Effector memory CD4-positive, alpha-beta T cell (primary cell): ENCODE measurements around the gene PALLD.
"Not testable (repeated sequence)": the region's sequence is repeated elsewhere in the genome, so short reads cannot be mapped to it uniquely, and the experiment has no call there.

Experiments used
- DNase-seq, 3 donors: peaks; one replicate each; pipeline ENCODE4 v3.0.0-alpha.2; 2020
- H3K27ac ChIP-seq: 2 replicates; pipeline ENCODE4 v1.7.0; 2013; ENCODE audit warnings: mild to moderate bottlenecking, low read length, moderate library complexity; ENCODE audit not compliant: insufficient read depth, poor library complexity, severe bottlenecking
- H3K27me3 ChIP-seq: replicated peaks from 2 replicates; pipeline ENCODE4 v1.7.0; 2013; ENCODE audit warnings: mild to moderate bottlenecking, low read length; ENCODE audit not compliant: insufficient read depth, control insufficient read depth, poor library complexity, severe bottlenecking
- H3K36me3 ChIP-seq: 2 replicates; pipeline ENCODE4 v1.7.0; 2013; ENCODE audit warnings: mild to moderate bottlenecking, low read length, moderate library complexity; ENCODE audit not compliant: control insufficient read depth, insufficient read depth
- H3K4me1 ChIP-seq: 2 replicates; pipeline ENCODE4 v1.7.0; 2013; ENCODE audit warnings: low read length, mild to moderate bottlenecking; ENCODE audit not compliant: control insufficient read depth, insufficient read depth, poor library complexity, severe bottlenecking
- H3K4me3 ChIP-seq: 2 replicates; pipeline ENCODE4 v1.7.0; 2013; ENCODE audit warnings: low read length, low read depth, mild to moderate bottlenecking; ENCODE audit not compliant: insufficient read depth, poor library complexity, severe bottlenecking
- H3K9me3 ChIP-seq: 2 replicates; pipeline ENCODE4 v1.7.0; 2013; ENCODE audit warnings: mild to moderate bottlenecking, low read length, moderate library complexity; ENCODE audit not compliant: control insufficient read depth

The PALLD gene

GRCh38 chr4:168508683-168509082 is 11.8 kb downstream of the PALLD start:
- no peaks in the 10 kb centered on the region for H3K27me3 ChIP-seq
- no peak overlapping the region for H3K27ac ChIP-seq
- no peak for DNase-seq
- H3K36me3 ChIP-seq: no peaks in the 10 kb centered on the region
- H3K4me3 ChIP-seq: no peak overlapping the region
- H3K4me1 ChIP-seq: peaks cover 15% of the 10 kb centered on the region
- H3K9me3 ChIP-seq: no peaks in the 10 kb centered on the region

- Histone ChIP-seq H3K27me3 (no peaks in the 10 kb centered on the region), H3K4me1 (peaks cover 15% of the 10 kb centered on the region), H3K4me3 (no peak overlapping the region), H3K9me3 (no peaks in the 10 kb centered on the region), H3K27ac (no peak overlapping the region), H3K36me3 (no peaks in the 10 kb centered on the region)
- peak in 2 of 3 donors; percentile 7 to 18 for DNase-seq
Observed at GRCh38 chr4:168509786-168510185, 12.9 kb downstream of the PALLD start.

- Histone ChIP-seq H3K9me3 (no peaks in the 10 kb centered on the region), H3K4me3 (no peak overlapping the region), H3K27ac (peak overlapping the region; percentile 12), H3K27me3 (no peaks in the 10 kb centered on the region), H3K4me1 (peaks cover 15% of the 10 kb centered on the region), H3K36me3 (no peaks in the 10 kb centered on the region)
- DNase-seq: peak; percentile 35 to 61 (median 47)
Observed at GRCh38 chr4:168511780-168512489, 15.1 kb downstream of the PALLD start.

- not testable (repeated sequence) for H3K4me3 ChIP-seq, DNase-seq, H3K27ac ChIP-seq, H3K27me3 ChIP-seq, H3K9me3 ChIP-seq, H3K36me3 ChIP-seq
- peaks cover 15% of the 10 kb centered on the region for H3K4me1 ChIP-seq
Observed at GRCh38 chr4:168513826-168514225, 17.0 kb downstream of the PALLD start.

GRCh38 chr4:168514249-168514852 is 17.5 kb downstream of the PALLD start:
- Histone ChIP-seq H3K9me3 (no peaks in the 10 kb centered on the region), H3K36me3 (no peaks in the 10 kb centered on the region), H3K4me1 (peaks cover 15% of the 10 kb centered on the region), H3K27ac (no peak overlapping the region), H3K27me3 (no peaks in the 10 kb centered on the region), H3K4me3 (no peak overlapping the region)
- no peak for DNase-seq

- Histone ChIP-seq H3K9me3 (no peaks in the 10 kb centered on the region), H3K36me3 (no peaks in the 10 kb centered on the region), H3K4me3 (no peak overlapping the region), H3K27me3 (no peaks in the 10 kb centered on the region), H3K27ac (no peak overlapping the region), H3K4me1 (peaks cover 12% of the 10 kb centered on the region)
- DNase-seq: no peak
Observed at GRCh38 chr4:168515222-168516011, 18.6 kb downstream of the PALLD start.

GRCh38 chr4:168516841-168517240 is 20.0 kb downstream of the PALLD start:
- no peaks in the 10 kb centered on the region for H3K27me3 ChIP-seq
- H3K27ac ChIP-seq: no peak overlapping the region

GRCh38 chr4:168519576-168519975 is 22.7 kb downstream of the PALLD start:
- no peaks in the 10 kb centered on the region for H3K36me3 ChIP-seq
- H3K4me3 ChIP-seq: no peak overlapping the region
- H3K9me3 ChIP-seq: no peaks in the 10 kb centered on the region
- no peaks in the 10 kb centered on the region for H3K27me3 ChIP-seq
- no peak for DNase-seq
- no peak overlapping the region for H3K27ac ChIP-seq
- no peaks in the 10 kb centered on the region for H3K4me1 ChIP-seq

More at GRCh38 chr4:168516841-168517240, 20.0 kb downstream of the PALLD start:
- H3K4me1 ChIP-seq: peaks cover 7% of the 10 kb centered on the region
- no peaks in the 10 kb centered on the region for H3K9me3 ChIP-seq
- DNase-seq: no peak
- no peak overlapping the region for H3K4me3 ChIP-seq
- H3K36me3 ChIP-seq: no peaks in the 10 kb centered on the region

- no peaks in the 10 kb centered on the region for H3K9me3 ChIP-seq
- no peak overlapping the region for H3K4me3 ChIP-seq
- H3K4me1 ChIP-seq: no peaks in the 10 kb centered on the region
- no peaks in the 10 kb centered on the region for H3K36me3 ChIP-seq
- H3K27ac ChIP-seq: no peak overlapping the region
- DNase-seq: no peak
- H3K27me3 ChIP-seq: no peaks in the 10 kb centered on the region
Observed at GRCh38 chr4:168521721-168522120, 24.9 kb downstream of the PALLD start.

- H3K36me3 ChIP-seq: no peaks in the 10 kb centered on the region
Observed at GRCh38 chr4:168522356-168522755, 25.5 kb downstream of the PALLD start.

More at GRCh38 chr4:168522356-168522755, 25.5 kb downstream of the PALLD start:
- H3K4me3 ChIP-seq: no peak overlapping the region
- H3K4me1 ChIP-seq: no peaks in the 10 kb centered on the region
- H3K27me3 ChIP-seq: no peaks in the 10 kb centered on the region
- no peak for DNase-seq
- H3K9me3 ChIP-seq: no peaks in the 10 kb centered on the region
- no peak overlapping the region for H3K27ac ChIP-seq
